Activated CD4-positive, alpha-beta memory T cell treated with anti-CD3 and anti-CD28 coated beads, Interleukin-2, amount 10 ng/mL, durations not matched to agents 7 days and 5 days (primary cell): ENCODE data around the gene RAVER2. TPM values are rescaled to one million over a fixed set of nuclear protein-coding genes. Genes with fewer than 3 reads are reported as not detected.

Source experiments
- CTCF ChIA-PET: fragments of 350-600 bp; sonication (Branson Sonifier 250); formaldehyde crosslinking; loops from one replicate; lab custom pipeline; 2021; ENCODE audit warnings: antibody characterized with exemption, inconsistent platforms; lab: Charles Lee
- POLR2A ChIA-PET: fragments of 350-600 bp; sonication (Branson Sonifier 250); formaldehyde crosslinking; loops from one replicate; lab custom pipeline; 2021; ENCODE audit warnings: antibody characterized with exemption; lab: Charles Lee
- DNase-seq: peaks from one replicate; pipeline ENCODE4 v3.0.0-alpha.2; 2020
- H3K27ac Mint-ChIP-seq: one replicate; pipeline ENCODE4 v1.8.0; 2021; ENCODE audit warnings: mild to moderate bottlenecking, mixed read lengths
- H3K27me3 Mint-ChIP-seq: one replicate; pipeline ENCODE4 v1.8.0; 2021; ENCODE audit warnings: mixed read lengths
- H3K36me3 Mint-ChIP-seq: one replicate; pipeline ENCODE4 v1.8.0; 2021; ENCODE audit warnings: low read depth, mixed read lengths
- H3K4me1 Mint-ChIP-seq: one replicate; pipeline ENCODE4 v1.8.0; 2021; ENCODE audit warnings: mixed read lengths
- H3K4me3 Mint-ChIP-seq: one replicate; pipeline ENCODE4 v1.8.0; 2021; ENCODE audit warnings: mild to moderate bottlenecking, mixed read lengths
- H3K9me3 Mint-ChIP-seq: one replicate; pipeline ENCODE4 v1.8.0; 2021; ENCODE audit warnings: mixed read lengths
- total RNA-seq, 2 experiments: library from RNA; stranded (reverse); gene quantifications; one replicate each; pipeline ENCODE4 v1.2.3, GENCODE V29; 2021

Gene RAVER2
- total RNA-seq, 2 experiments from 2014 or later = 1.6 to 1.8 TPM

- no peaks in the 10 kb centered on the region for H3K27me3 Mint-ChIP-seq
- no peak overlapping the region for H3K27ac Mint-ChIP-seq
- CTCF ChIA-PET = no interaction called here
- H3K4me3 Mint-ChIP-seq = no peak overlapping the region
- H3K9me3 Mint-ChIP-seq = no peaks in the 10 kb centered on the region
- peaks cover 37% of the 10 kb centered on the region for H3K4me1 Mint-ChIP-seq
- POLR2A ChIA-PET = no interaction called here
- H3K36me3 Mint-ChIP-seq = peaks cover 74% of the 10 kb centered on the region
- no peak for DNase-seq
These were observed 116.7 kb downstream of the RAVER2 start for GRCh38 chr1:64861611-64862010.

- Mint-ChIP-seq H3K4me1 (peaks cover 37% of the 10 kb centered on the region), H3K36me3 (peaks cover 74% of the 10 kb centered on the region), H3K4me3 (no peak overlapping the region), H3K27ac (peak overlapping the region; percentile 85), H3K27me3 (no peaks in the 10 kb centered on the region), H3K9me3 (no peaks in the 10 kb centered on the region)
- POLR2A ChIA-PET = interaction anchor here (0.8 to 2.2 kb wide), 6 partner anchors 8 to 102 kb away, joined by 3 to 13 read pairs (median 4); partner anchors contain the start of gene JAK1
- peak; percentile 70 for DNase-seq
- CTCF ChIA-PET = interaction anchor here (1.1 to 1.8 kb wide), 3 partner anchors 40 to 179 kb away, joined by 3 to 4 read pairs (median 3); no protein-coding TSS in a partner anchor
These were observed 119.4 kb downstream of the RAVER2 start for GRCh38 chr1:64864018-64864940.

GRCh38 chr1:64865105-64865757 is 120.4 kb downstream of the RAVER2 start:
- CTCF ChIA-PET = interaction anchor here (1.1 to 1.8 kb wide), 2 partner anchors 41 to 180 kb away, joined by 3 to 4 read pairs; no protein-coding TSS in a partner anchor
- no peak for DNase-seq

GRCh38 chr1:64866689-64867088 is 121.8 kb downstream of the RAVER2 start:
- DNase-seq = no peak
- H3K36me3 Mint-ChIP-seq = peaks cover 77% of the 10 kb centered on the region
- H3K4me1 Mint-ChIP-seq = peaks cover 31% of the 10 kb centered on the region
- no peaks in the 10 kb centered on the region for H3K27me3 Mint-ChIP-seq
- POLR2A ChIA-PET = interaction anchor here (1.4 kb wide), 1 partner anchor 10 kb away, joined by 3 read pairs; no protein-coding TSS in a partner anchor
- H3K27ac Mint-ChIP-seq = no peak overlapping the region
- H3K4me3 Mint-ChIP-seq = no peak overlapping the region
- H3K9me3 Mint-ChIP-seq = no peaks in the 10 kb centered on the region
- CTCF ChIA-PET = no interaction called here

More at GRCh38 chr1:64865105-64865757, 120.4 kb downstream of the RAVER2 start:
- no peaks in the 10 kb centered on the region for H3K27me3 Mint-ChIP-seq
- peaks cover 73% of the 10 kb centered on the region for H3K36me3 Mint-ChIP-seq
- H3K9me3 Mint-ChIP-seq = no peaks in the 10 kb centered on the region
- H3K27ac Mint-ChIP-seq = peak overlapping the region; percentile 85
- no peak overlapping the region for H3K4me3 Mint-ChIP-seq
- H3K4me1 Mint-ChIP-seq = peaks cover 34% of the 10 kb centered on the region
- POLR2A ChIA-PET = interaction anchor here (1.2 to 2.2 kb wide), 4 partner anchors 9 to 101 kb away, joined by 3 to 13 read pairs (median 4); partner anchors contain the start of gene JAK1

GRCh38 chr1:64867266-64867665 is 122.4 kb downstream of the RAVER2 start:
- no peak for DNase-seq
- Mint-ChIP-seq H3K27ac (no peak overlapping the region), H3K27me3 (no peaks in the 10 kb centered on the region), H3K4me1 (peaks cover 29% of the 10 kb centered on the region), H3K36me3 (peaks cover 81% of the 10 kb centered on the region), H3K4me3 (no peak overlapping the region), H3K9me3 (no peaks in the 10 kb centered on the region)
- POLR2A ChIA-PET = no interaction called here
- CTCF ChIA-PET = interaction anchor here (1.2 kb wide), 1 partner anchor 8 kb away, joined by 5 read pairs; no protein-coding TSS in a partner anchor

GRCh38 chr1:64871256-64871655 is 126.4 kb downstream of the RAVER2 start:
- CTCF ChIA-PET = no interaction called here
- Mint-ChIP-seq H3K4me3 (no peak overlapping the region), H3K36me3 (peaks cover 87% of the 10 kb centered on the region), H3K27me3 (no peaks in the 10 kb centered on the region), H3K9me3 (no peaks in the 10 kb centered on the region), H3K27ac (no peak overlapping the region), H3K4me1 (peaks cover 11% of the 10 kb centered on the region)
- POLR2A ChIA-PET = no interaction called here
- no peak for DNase-seq

GRCh38 chr1:64872067-64872466 is 127.2 kb downstream of the RAVER2 start:
- Mint-ChIP-seq H3K4me1 (peaks cover 19% of the 10 kb centered on the region), H3K27me3 (no peaks in the 10 kb centered on the region), H3K4me3 (no peak overlapping the region), H3K9me3 (no peaks in the 10 kb centered on the region), H3K36me3 (peaks cover 88% of the 10 kb centered on the region), H3K27ac (no peak overlapping the region)
- ChIA-PET CTCF (no interaction called here), POLR2A (no interaction called here)
- DNase-seq = no peak

GRCh38 chr1:64873576-64873975 is 128.7 kb downstream of the RAVER2 start:
- peaks cover 32% of the 10 kb centered on the region for H3K4me1 Mint-ChIP-seq
- no peaks in the 10 kb centered on the region for H3K9me3 Mint-ChIP-seq
- H3K4me3 Mint-ChIP-seq = no peak overlapping the region
- no peaks in the 10 kb centered on the region for H3K27me3 Mint-ChIP-seq
- peaks cover 86% of the 10 kb centered on the region for H3K36me3 Mint-ChIP-seq
- DNase-seq = no peak
- ChIA-PET CTCF (no interaction called here), POLR2A (no interaction called here)
- no peak overlapping the region for H3K27ac Mint-ChIP-seq

- ChIA-PET CTCF (no interaction called here), POLR2A (no interaction called here)
- Mint-ChIP-seq H3K27me3 (no peaks in the 10 kb centered on the region), H3K4me1 (peaks cover 40% of the 10 kb centered on the region), H3K9me3 (no peaks in the 10 kb centered on the region), H3K27ac (no peak overlapping the region), H3K36me3 (peaks cover 85% of the 10 kb centered on the region), H3K4me3 (no peak overlapping the region)
- DNase-seq = no peak
These were observed 129.8 kb downstream of the RAVER2 start for GRCh38 chr1:64874666-64875065.

GRCh38 chr1:64875101-64875500 is 130.2 kb downstream of the RAVER2 start:
- Mint-ChIP-seq H3K9me3 (no peaks in the 10 kb centered on the region), H3K27me3 (no peaks in the 10 kb centered on the region), H3K36me3 (peaks cover 82% of the 10 kb centered on the region), H3K27ac (no peak overlapping the region), H3K4me1 (peaks cover 40% of the 10 kb centered on the region), H3K4me3 (no peak overlapping the region)
- DNase-seq = no peak
- POLR2A ChIA-PET = no interaction called here
- CTCF ChIA-PET = no interaction called here

GRCh38 chr1:64875606-64876005 is 130.7 kb downstream of the RAVER2 start:
- Mint-ChIP-seq H3K27ac (peak overlapping the region; percentile 44), H3K4me1 (peaks cover 40% of the 10 kb centered on the region), H3K9me3 (no peaks in the 10 kb centered on the region), H3K36me3 (peaks cover 77% of the 10 kb centered on the region), H3K27me3 (no peaks in the 10 kb centered on the region), H3K4me3 (no peak overlapping the region)
- CTCF ChIA-PET = no interaction called here
- POLR2A ChIA-PET = interaction anchor here (2.2 kb wide), 1 partner anchor 86 kb away, joined by 6 read pairs; no protein-coding TSS in a partner anchor
- no peak for DNase-seq

GRCh38 chr1:64877151-64877550 is 132.3 kb downstream of the RAVER2 start:
- no peak for DNase-seq
- Mint-ChIP-seq H3K36me3 (peaks cover 71% of the 10 kb centered on the region), H3K4me3 (no peak overlapping the region), H3K27ac (peak overlapping the region; percentile 74), H3K4me1 (peaks cover 47% of the 10 kb centered on the region), H3K27me3 (no peaks in the 10 kb centered on the region), H3K9me3 (no peaks in the 10 kb centered on the region)
- ChIA-PET POLR2A (interaction anchor here (1.2 to 2.4 kb wide), 6 partner anchors 11 to 192 kb away, joined by 3 to 11 read pairs (median 4); partner anchors contain the start of gene JAK1), CTCF (interaction anchor here (1.0 to 1.3 kb wide), 2 partner anchors 29 to 85 kb away, joined by 3 read pairs; no protein-coding TSS in a partner anchor)
